ENCODE measurements around the gene ARAP3. TPM values are rescaled to one million over a fixed set of nuclear protein-coding genes. Genes with fewer than 3 reads are reported as not detected.
"Not testable (repeated sequence)": the region's sequence is repeated elsewhere in the genome, so short reads cannot be mapped to it uniquely, and the experiment has no call there.

The ARAP3 gene
- total RNA-seq, 2 donors from 2014 or later: 1.3 to 3.2 TPM

DNA sequence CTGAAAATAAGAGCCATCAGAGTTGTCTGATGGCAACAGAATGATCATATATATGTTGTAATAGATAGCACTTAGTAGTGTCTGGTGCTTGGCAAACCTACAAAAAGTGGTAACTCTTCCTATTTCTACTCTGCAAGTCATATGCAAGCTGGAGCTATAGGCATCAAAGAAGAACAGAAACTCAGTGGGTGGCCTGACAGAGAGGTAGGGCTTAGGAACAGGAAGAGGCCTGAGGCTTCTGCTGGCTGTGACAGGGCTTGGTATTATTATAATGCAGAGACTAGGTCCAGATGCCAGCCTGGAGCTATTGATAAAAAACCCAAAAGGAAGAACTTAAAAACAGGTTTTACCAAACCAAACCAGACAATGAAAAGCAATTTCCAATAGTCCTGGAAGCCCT lies 58.8 kb downstream of the ARAP3 start:
- no peak for ATAC-seq
- no peaks in the 10 kb centered on the region for H3K27me3 Mint-ChIP-seq
- peaks cover 10% of the 10 kb centered on the region for H3K36me3 Mint-ChIP-seq (ENCODE audit: low read depth)
- peaks cover 13% of the 10 kb centered on the region for H3K4me1 Mint-ChIP-seq
- H3K9me3 ChIP-seq (ENCODE audit: control insufficient read depth, low read length, poor library complexity, severe bottlenecking): no peaks in the 10 kb centered on the region
- H3K4me3 Mint-ChIP-seq: peak overlapping the region; percentile 64
- no peak for DNase-seq
- peak overlapping the region; percentile 70 for H3K27ac Mint-ChIP-seq

GRCh38 chr5:141618804-141619554 lies 63.1 kb downstream of the ARAP3 start, which contains the start of gene DIAPH1:
TSS of gene DIAPH1 (minus strand) at chr5:141619000. CDS start at chr5:141618914, 86 bp downstream.
- H3K4me3 Mint-ChIP-seq: peak within 1 kb of the TSS; percentile 100
- DNase-seq (peak; percentile 95 to 98 (median 98)), ATAC-seq (peak; percentile 94)
- H3K4me1 Mint-ChIP-seq: peaks cover 42% of the 10 kb centered on the region
- H3K27me3 Mint-ChIP-seq: no peaks in the 10 kb centered on the region
- H3K9me3 ChIP-seq (ENCODE audit: control insufficient read depth, low read length, poor library complexity, severe bottlenecking): no peaks in the 10 kb centered on the region
- peaks cover 10% of the 10 kb centered on the region for H3K36me3 Mint-ChIP-seq (ENCODE audit: low read depth)
- peak within 1 kb of the TSS; percentile 98 for H3K27ac Mint-ChIP-seq

DNA sequence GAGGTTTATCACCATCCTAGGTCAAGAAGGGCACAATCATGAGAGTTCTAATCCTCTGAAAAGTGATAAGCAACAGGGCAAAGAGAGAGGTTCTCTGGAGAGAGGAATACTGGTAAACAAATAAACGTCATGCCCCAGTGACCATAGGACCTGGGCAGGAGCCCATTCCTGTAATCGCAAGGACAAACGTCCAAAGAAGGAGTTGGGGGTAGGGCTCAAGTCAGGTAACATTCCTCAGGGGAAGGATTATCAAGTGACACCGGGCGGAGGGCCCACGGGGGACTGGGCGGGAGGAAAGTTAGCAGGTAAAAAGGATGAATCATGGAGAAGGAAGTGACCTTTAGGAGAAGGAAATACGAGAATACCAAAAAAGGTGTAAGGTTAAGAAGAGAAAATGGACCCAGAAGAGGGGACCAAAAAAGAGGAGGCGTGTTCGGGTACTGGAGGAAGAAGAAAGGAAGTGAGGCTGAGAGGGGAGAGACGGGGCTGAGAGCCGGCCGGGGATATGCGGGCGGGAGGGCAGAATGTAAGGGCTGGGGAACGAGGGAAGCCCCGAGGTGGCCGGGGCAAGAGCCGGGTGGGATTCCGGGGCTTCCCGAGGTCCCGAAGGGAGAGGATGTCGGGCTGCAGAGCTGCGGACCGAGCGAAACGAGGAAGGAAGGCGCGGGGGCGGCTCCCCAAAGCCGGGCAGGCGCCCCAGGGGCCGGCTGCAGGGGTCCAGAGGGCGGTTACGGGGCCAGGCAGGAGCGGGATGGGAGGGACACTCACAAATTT lies 63.8 kb downstream of the ARAP3 start:
- peaks cover 42% of the 10 kb centered on the region for H3K4me1 Mint-ChIP-seq
- peak; percentile 21 to 45 (median 29) for DNase-seq
- H3K36me3 Mint-ChIP-seq (ENCODE audit: low read depth): peaks cover 10% of the 10 kb centered on the region

GRCh38 chr5:141617682-141618029 lies 64.4 kb downstream of the ARAP3 start:
- no peaks in the 10 kb centered on the region for H3K9me3 ChIP-seq (ENCODE audit: control insufficient read depth, low read length, poor library complexity, severe bottlenecking)
- Mint-ChIP-seq H3K36me3 (ENCODE audit: low read depth) (peaks cover 10% of the 10 kb centered on the region), H3K27ac (peak overlapping the region; percentile 98), H3K27me3 (no peaks in the 10 kb centered on the region), H3K4me3 (peak overlapping the region; percentile 100), H3K4me1 (peaks cover 44% of the 10 kb centered on the region)
- no peak for ATAC-seq
- DNase-seq: no peak

More for the DNA sequence above, 63.8 kb downstream of the ARAP3 start:
- ATAC-seq: peak; percentile 36
- Mint-ChIP-seq H3K27ac (peak overlapping the region; percentile 98), H3K4me3 (peak overlapping the region; percentile 100), H3K27me3 (no peaks in the 10 kb centered on the region)
- no peaks in the 10 kb centered on the region for H3K9me3 ChIP-seq (ENCODE audit: control insufficient read depth, low read length, poor library complexity, severe bottlenecking)

- peaks cover 10% of the 10 kb centered on the region for H3K36me3 Mint-ChIP-seq (ENCODE audit: low read depth)
- H3K4me3 Mint-ChIP-seq: peak overlapping the region; percentile 100
- ATAC-seq (no peak), DNase-seq (no peak)
- no peaks in the 10 kb centered on the region for H3K27me3 Mint-ChIP-seq
- no peaks in the 10 kb centered on the region for H3K9me3 ChIP-seq (ENCODE audit: control insufficient read depth, low read length, poor library complexity, severe bottlenecking)
- H3K4me1 Mint-ChIP-seq: peaks cover 47% of the 10 kb centered on the region
- H3K27ac Mint-ChIP-seq: peak overlapping the region; percentile 98
These were observed 64.9 kb downstream of the ARAP3 start for GRCh38 chr5:141617128-141617527.

- H3K27ac Mint-ChIP-seq: peak overlapping the region; percentile 98
- H3K4me3 Mint-ChIP-seq: peak overlapping the region; percentile 100
- ATAC-seq (no peak), DNase-seq (no peak)
- peaks cover 11% of the 10 kb centered on the region for H3K36me3 Mint-ChIP-seq (ENCODE audit: low read depth)
- H3K4me1 Mint-ChIP-seq: peaks cover 51% of the 10 kb centered on the region
- H3K27me3 Mint-ChIP-seq: no peaks in the 10 kb centered on the region
- no peaks in the 10 kb centered on the region for H3K9me3 ChIP-seq (ENCODE audit: control insufficient read depth, low read length, poor library complexity, severe bottlenecking)
These were observed 65.9 kb downstream of the ARAP3 start for GRCh38 chr5:141615991-141616720.

- H3K4me1 Mint-ChIP-seq: peaks cover 63% of the 10 kb centered on the region
- H3K4me3 Mint-ChIP-seq: peak overlapping the region; percentile 71
- peaks cover 12% of the 10 kb centered on the region for H3K36me3 Mint-ChIP-seq (ENCODE audit: low read depth)
These were observed 68.7 kb downstream of the ARAP3 start for GRCh38 chr5:141613344-141613743.

DNA sequence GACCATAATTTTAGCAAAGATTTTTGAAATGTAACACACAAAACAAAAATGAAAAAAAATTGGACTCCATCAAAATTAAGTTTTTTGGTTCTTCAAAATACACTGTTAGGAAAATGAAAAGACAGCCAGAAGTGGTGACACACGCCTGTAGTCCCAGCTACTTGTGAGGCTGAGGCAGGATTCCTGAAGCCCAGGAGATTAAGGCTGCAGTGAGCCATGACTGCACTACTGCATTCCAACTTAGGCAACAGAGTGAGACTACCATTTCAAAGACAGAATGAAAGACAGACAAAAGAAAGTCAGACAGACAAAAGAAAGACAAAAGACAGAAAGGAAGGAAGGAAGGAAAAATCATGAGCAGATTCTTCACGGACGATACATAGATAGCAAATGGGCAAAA lies 70.7 kb downstream of the ARAP3 start:
- Mint-ChIP-seq H3K4me3 (peak overlapping the region; percentile 84), H3K27me3 (no peaks in the 10 kb centered on the region), H3K27ac (peak overlapping the region; percentile 97), H3K4me1 (peaks cover 63% of the 10 kb centered on the region), H3K36me3 (ENCODE audit: low read depth) (peaks cover 6% of the 10 kb centered on the region)
- DNase-seq: no peak
- H3K9me3 ChIP-seq (ENCODE audit: control insufficient read depth, low read length, poor library complexity, severe bottlenecking): no peaks in the 10 kb centered on the region
- no peak for ATAC-seq

More at GRCh38 chr5:141613344-141613743, 68.7 kb downstream of the ARAP3 start:
- H3K9me3 ChIP-seq (ENCODE audit: control insufficient read depth, low read length, poor library complexity, severe bottlenecking): no peaks in the 10 kb centered on the region
- DNase-seq (no peak), ATAC-seq (no peak)
- Mint-ChIP-seq H3K27ac (peak overlapping the region; percentile 78), H3K27me3 (no peaks in the 10 kb centered on the region)

DNA sequence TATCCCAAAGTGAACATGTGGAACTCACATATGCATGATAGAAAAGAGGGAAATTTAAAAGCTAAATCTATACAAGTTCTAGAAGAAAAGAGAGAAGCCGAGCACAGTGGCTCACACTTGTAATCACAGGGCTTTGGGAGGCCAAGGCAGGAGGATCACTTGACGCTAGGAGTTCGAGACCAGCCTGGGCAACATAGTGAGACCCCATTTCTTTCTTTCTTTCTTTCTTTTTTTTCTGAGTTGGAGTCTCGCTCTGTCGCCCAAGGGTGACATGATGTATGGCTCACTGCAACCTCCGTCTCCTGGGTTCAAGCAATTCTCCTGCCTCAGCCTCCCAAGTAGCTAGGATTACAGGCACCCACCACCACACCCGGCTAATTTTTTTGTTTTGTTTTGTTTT lies 72.1 kb downstream of the ARAP3 start:
- Mint-ChIP-seq H3K27ac (peak overlapping the region; percentile 97), H3K4me1 (peaks cover 61% of the 10 kb centered on the region), H3K4me3 (peak overlapping the region; percentile 53)
- DNase-seq; H3K9me3 ChIP-seq (ENCODE audit: control insufficient read depth, low read length, poor library complexity, severe bottlenecking); H3K36me3 Mint-ChIP-seq (ENCODE audit: low read depth); ATAC-seq; H3K27me3 Mint-ChIP-seq: not testable (repeated sequence)

DNA sequence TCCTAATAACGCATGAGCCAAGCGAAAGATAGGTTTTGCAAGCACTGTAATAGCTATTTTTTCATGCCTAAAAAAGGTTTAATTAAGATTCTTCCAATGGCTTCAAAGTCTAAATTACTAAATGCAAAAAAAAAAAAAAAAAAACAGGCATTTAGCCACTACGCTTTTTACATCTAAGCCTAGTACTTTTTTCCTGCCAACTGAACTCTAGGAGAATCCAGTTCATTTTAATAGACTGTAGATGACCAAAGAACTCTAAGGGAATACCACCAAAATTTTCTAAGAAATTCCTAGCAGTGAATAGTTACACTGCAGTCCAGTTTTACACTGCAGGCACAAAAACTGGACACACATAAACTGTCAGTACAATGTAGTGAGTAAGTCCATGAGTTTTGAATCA lies 73.0 kb downstream of the ARAP3 start:
- ATAC-seq (no peak), DNase-seq (no peak)
- H3K27me3 Mint-ChIP-seq: no peaks in the 10 kb centered on the region
- H3K27ac Mint-ChIP-seq: peak overlapping the region; percentile 97
- peak overlapping the region; percentile 53 for H3K4me3 Mint-ChIP-seq
- H3K4me1 Mint-ChIP-seq: peaks cover 63% of the 10 kb centered on the region
- H3K36me3 Mint-ChIP-seq (ENCODE audit: low read depth): peaks cover 6% of the 10 kb centered on the region
- no peaks in the 10 kb centered on the region for H3K9me3 ChIP-seq (ENCODE audit: control insufficient read depth, low read length, poor library complexity, severe bottlenecking)

DNA sequence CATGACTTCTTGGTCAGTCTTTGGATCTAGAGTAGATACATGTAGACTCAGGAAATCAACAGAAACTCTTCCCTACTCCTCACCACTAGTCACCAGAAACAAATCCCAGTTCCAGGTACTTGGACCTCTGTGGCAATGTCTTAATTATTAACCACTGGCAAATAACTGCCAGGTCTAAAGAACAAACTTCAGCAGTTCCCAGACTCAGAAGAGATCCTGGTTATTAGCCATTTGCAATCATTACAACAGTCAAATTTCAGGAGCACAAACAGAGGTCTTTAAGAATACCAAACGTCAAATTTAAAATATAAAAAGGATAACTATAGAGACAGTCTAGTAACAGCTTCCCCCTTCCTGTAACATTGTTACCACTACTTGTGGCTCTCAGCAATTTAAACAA lies 73.5 kb downstream of the ARAP3 start:
- H3K4me1 Mint-ChIP-seq: peaks cover 68% of the 10 kb centered on the region
- H3K4me3 Mint-ChIP-seq: peak overlapping the region; percentile 50
- ATAC-seq: no peak
- H3K9me3 ChIP-seq (ENCODE audit: control insufficient read depth, low read length, poor library complexity, severe bottlenecking): no peaks in the 10 kb centered on the region
- DNase-seq: no peak
- H3K36me3 Mint-ChIP-seq (ENCODE audit: low read depth): peaks cover 6% of the 10 kb centered on the region
- peak overlapping the region; percentile 97 for H3K27ac Mint-ChIP-seq
- H3K27me3 Mint-ChIP-seq: no peaks in the 10 kb centered on the region

GRCh38 chr5:141608046-141608445 lies 74.0 kb downstream of the ARAP3 start:
- H3K36me3 Mint-ChIP-seq (ENCODE audit: low read depth): peaks cover 6% of the 10 kb centered on the region
- peak overlapping the region; percentile 97 for H3K27ac Mint-ChIP-seq
- no peaks in the 10 kb centered on the region for H3K27me3 Mint-ChIP-seq
- DNase-seq (no peak), ATAC-seq (no peak)
- peak overlapping the region; percentile 60 for H3K4me3 Mint-ChIP-seq
- no peaks in the 10 kb centered on the region for H3K9me3 ChIP-seq (ENCODE audit: control insufficient read depth, low read length, poor library complexity, severe bottlenecking)
- peaks cover 64% of the 10 kb centered on the region for H3K4me1 Mint-ChIP-seq

Measured in T-helper 17 cell (primary cell).